Psoas muscle (tissue), 8 donors: ENCODE results near the gene C1orf116. TPM values are rescaled to one million over a fixed set of nuclear protein-coding genes. Genes with fewer than 3 reads are reported as not detected.

Source experiments
- ATAC-seq, 4 donors: fragments of 200-7000 bp; cut with Tn5 transposase; one replicate each; pipeline ENCODE4 v1.9.1; 2020; ENCODE audit warnings: moderate library complexity in 3 of 4, mild to moderate bottlenecking in 2 of 4
- DNase-seq, 2 donors: peaks; one replicate each; pipeline ENCODE4 v3.0.0-alpha.2; 2020
- H3K27ac ChIP-seq: fragments of 200-600 bp; one replicate; pipeline ENCODE4 v1.8.0; 2022
- H3K27me3 ChIP-seq, 3 donors: fragments of 200-600 bp in 1 of 3; one replicate each; pipeline versions ENCODE4 v1.6.1 to v1.8.0; 2013 to 2022; ENCODE audit warnings: low read length in 2 of 3, mild to moderate bottlenecking in 2 of 3, moderate library complexity in 1 of 3; ENCODE audit not compliant: insufficient read depth in 3 of 3
- H3K36me3 ChIP-seq, 2 donors: fragments of 200-600 bp in 1 of 2; one replicate each; pipeline versions ENCODE4 v1.6.1 to v1.8.0; 2013 to 2022; ENCODE audit warnings: low read depth in 1 of 2, mild to moderate bottlenecking in 1 of 2, moderate library complexity in 1 of 2; ENCODE audit not compliant: insufficient read depth in 1 of 2
- H3K4me1 ChIP-seq: fragments of 200-600 bp; one replicate; pipeline ENCODE4 v1.8.0; 2022
- H3K4me3 ChIP-seq: fragments of 200-600 bp; one replicate; pipeline ENCODE4 v1.8.0; 2022; ENCODE audit warnings: mild to moderate bottlenecking
- H3K9me3 ChIP-seq: fragments of 200-600 bp; one replicate; pipeline ENCODE4 v1.8.0; 2022
- WGBS, 3 donors: extraction: QIAGEN DNeasy Blood & Tissue Kit; methylation state at CpG; one replicate each; pipeline versions ENCODE4 v1.1.6 to v1.1.7; 2013; 5-methylcytosine and 5-hydroxymethylcytosine counted together
- intact Hi-C, 2 donors: fragments of 100-400 bp; cut with DNase I; formaldehyde crosslinking; loops; one replicate each; pipeline versions ENCODE4 v1.11.0 to v1.14.2; 2022
- polyA plus RNA-seq, 3 donors: library from polyadenylated mRNA; stranded (reverse); fragments of 200-250 nt; gene quantifications; one replicate each; pipeline ENCODE4 v1.2.3, GENCODE V29; 2013
- total RNA-seq, 4 donors: library from RNA; stranded (reverse); fragmentation: NEBNext Ultra II Directional in 2 of 4; extraction: Animal tissue kit (Norgen Biotek cat#: 25700) in 2 of 4; gene quantifications; one replicate each; pipeline versions ENCODE4 v1.2.1 to v1.2.4, GENCODE V29; 2021 to 2023
- TF ChIP-seq, protein P1 (sequence below): fragments of 200-600 bp; IDR thresholded peaks from one replicate; pipeline ENCODE4 v1.8.0; 2022; ENCODE audit warnings: antibody characterized with exemption
- donor health status: healthy with polysubstance abuse.
- donor health status: DM: no; HTN: no; CAD: no; lungs with moderate emphysema.
- donor health status: Bipolar disorder and iron deficiency.
- donor health status: healthy.
- donor health status: DM: yes; HTN: yes; CAD: no.
- donor health status: DM: no; HTN: no; CAD: no.
- donor health status: DM: no; HTN: no; CAD: no.
- donor health status: DM: yes; HTN: yes; CAD: no.

Gene C1orf116
- total and polyA plus RNA-seq, 7 donors, result 0.12 to 1.4 (median 0.35) TPM

DNA sequence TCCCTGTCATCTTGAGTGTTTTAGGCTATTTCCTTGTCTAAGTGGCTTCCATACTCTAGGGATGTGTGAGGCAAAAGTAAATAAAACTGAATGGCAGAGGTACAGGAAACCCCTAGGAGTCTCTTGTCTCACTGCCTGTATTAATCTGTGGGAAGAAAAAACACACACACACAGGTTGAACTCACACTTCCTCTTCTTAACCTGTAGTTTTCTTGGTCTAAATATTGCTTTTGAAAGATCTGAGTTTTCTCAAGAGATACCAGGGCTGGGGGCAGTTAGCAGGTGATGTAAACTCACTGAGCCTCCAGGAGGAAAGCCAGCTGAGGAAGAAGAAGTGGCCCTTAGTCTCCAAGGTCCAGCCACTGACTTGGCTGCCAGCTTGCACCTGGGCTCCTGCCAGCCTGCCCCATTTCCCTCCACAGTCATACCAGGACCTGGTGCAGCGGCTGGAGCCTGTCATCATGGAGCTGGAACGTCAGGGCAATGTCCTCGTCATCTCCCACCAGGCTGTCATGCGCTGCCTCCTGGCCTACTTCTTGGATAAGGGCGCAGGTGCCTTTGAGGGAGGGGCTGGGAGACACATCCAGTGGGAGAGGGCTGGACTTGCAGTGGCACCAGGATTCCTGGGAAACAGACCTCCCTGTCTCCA lies 37.4 kb upstream of the C1orf116 start:
- no peaks in the 10 kb centered on the region for H3K27me3 ChIP-seq
- TF ChIP-seq, protein P1, sequence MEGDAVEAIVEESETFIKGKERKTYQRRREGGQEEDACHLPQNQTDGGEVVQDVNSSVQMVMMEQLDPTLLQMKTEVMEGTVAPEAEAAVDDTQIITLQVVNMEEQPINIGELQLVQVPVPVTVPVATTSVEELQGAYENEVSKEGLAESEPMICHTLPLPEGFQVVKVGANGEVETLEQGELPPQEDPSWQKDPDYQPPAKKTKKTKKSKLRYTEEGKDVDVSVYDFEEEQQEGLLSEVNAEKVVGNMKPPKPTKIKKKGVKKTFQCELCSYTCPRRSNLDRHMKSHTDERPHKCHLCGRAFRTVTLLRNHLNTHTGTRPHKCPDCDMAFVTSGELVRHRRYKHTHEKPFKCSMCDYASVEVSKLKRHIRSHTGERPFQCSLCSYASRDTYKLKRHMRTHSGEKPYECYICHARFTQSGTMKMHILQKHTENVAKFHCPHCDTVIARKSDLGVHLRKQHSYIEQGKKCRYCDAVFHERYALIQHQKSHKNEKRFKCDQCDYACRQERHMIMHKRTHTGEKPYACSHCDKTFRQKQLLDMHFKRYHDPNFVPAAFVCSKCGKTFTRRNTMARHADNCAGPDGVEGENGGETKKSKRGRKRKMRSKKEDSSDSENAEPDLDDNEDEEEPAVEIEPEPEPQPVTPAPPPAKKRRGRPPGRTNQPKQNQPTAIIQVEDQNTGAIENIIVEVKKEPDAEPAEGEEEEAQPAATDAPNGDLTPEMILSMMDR, result no peak
- H3K4me1 ChIP-seq, result no peaks in the 10 kb centered on the region
- H3K4me3 ChIP-seq, result no peak overlapping the region
- peak in 3 of 4 donors; percentile 62 to 82 (median 64) for ATAC-seq
- peaks cover 7 to 90% of the 10 kb centered on the region in 2 donors for H3K36me3 ChIP-seq
- DNase-seq, result peak; percentile 44 to 49
- H3K9me3 ChIP-seq, result no peaks in the 10 kb centered on the region
- H3K27ac ChIP-seq, result no peak overlapping the region
- intact Hi-C loops, result no loop called here
- 80 to 87% (median 86%) methylated on average over 5 of the region's 5 CpGs for WGBS, 3 donors

DNA sequence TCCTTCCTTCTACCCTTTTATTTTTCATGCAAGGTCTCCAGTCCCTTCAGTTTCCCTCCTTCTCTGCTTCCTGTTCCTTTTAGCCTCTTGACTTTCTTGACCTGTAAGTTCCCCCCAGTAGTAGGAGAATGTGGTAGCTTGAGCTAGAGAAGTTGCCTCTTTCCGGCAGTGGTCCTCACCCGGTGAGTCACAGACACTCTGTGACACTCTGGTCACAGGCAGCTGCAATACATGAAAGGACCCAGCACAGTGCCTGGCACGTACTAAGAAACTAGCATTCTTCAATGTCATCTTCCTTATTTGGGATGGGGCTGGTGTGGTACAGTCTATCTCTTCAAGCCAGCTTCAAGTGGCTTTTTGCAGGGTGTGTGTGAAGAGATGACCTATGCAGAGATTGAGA lies 36.5 kb upstream of the C1orf116 start:
- TF ChIP-seq, protein P1, result no peak
- DNase-seq (no peak), ATAC-seq (peak in 3 of 4 donors; percentile 20 to 55 (median 33))
- Histone ChIP-seq H3K4me1 (no peaks in the 10 kb centered on the region), H3K9me3 (no peaks in the 10 kb centered on the region), H3K4me3 (no peak overlapping the region), H3K27ac (no peak overlapping the region), H3K36me3 (peaks cover 7 to 90% of the 10 kb centered on the region in 2 donors), H3K27me3 (no peaks in the 10 kb centered on the region)
- 83 to 91% (median 86%) methylated on average over 3 of the region's 3 CpGs for WGBS, 3 donors
- intact Hi-C loops, result no loop called here

DNA sequence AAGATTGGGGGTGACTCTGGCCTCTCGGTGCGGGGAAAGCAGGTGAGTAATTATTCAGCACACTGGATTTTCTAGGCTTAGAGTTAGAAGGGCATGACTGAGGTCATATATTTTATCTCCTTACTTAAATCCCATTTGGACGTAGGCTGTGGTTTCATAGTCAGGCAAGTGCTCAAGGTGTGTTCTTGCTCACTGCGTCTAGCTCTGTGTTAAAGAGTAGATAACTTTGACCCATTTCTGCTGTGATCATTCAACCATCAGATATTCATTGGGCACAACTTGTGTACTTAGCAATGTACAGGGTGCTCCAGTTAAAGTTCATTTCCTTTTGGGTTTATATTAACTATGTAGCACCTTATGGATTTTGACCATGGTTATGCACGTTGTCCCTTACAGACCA lies 35.1 kb upstream of the C1orf116 start:
- Histone ChIP-seq H3K27me3 (no peaks in the 10 kb centered on the region), H3K4me1 (no peaks in the 10 kb centered on the region), H3K4me3 (no peak overlapping the region), H3K27ac (no peak overlapping the region), H3K9me3 (no peaks in the 10 kb centered on the region), H3K36me3 (peaks cover 7 to 90% of the 10 kb centered on the region in 2 donors)
- 70 to 82% (median 78%) methylated on average over 5 of the region's 5 CpGs for WGBS, 3 donors
- ATAC-seq, result no peak
- intact Hi-C loops, result no loop called here
- no peak for DNase-seq
- TF ChIP-seq, protein P1, result no peak

DNA sequence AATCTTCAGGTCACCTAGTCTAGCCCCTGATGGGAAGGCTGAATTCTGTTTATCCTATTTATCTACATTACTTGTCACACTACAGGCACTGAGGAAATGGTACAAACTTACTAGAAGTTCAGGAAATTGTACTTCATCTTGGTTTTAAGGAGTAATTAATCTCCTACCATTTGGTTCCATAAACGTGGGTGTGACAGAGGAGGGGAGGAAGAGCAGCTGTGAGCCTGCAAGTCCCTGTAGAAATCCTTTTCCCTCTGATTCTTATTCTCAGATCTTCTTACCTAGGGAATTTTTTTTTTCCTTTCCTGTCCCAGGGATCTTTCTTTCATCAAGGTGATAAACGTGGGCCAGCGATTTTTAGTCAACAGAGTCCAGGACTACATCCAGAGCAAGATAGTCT lies 34.6 kb upstream of the C1orf116 start:
- WGBS, 3 donors, result 52 to 60% (median 57%) methylated on average over 3 of the region's 3 CpGs
- Histone ChIP-seq H3K4me1 (no peaks in the 10 kb centered on the region), H3K4me3 (no peak overlapping the region), H3K36me3 (peaks cover 7 to 90% of the 10 kb centered on the region in 2 donors), H3K27me3 (no peaks in the 10 kb centered on the region), H3K9me3 (no peaks in the 10 kb centered on the region), H3K27ac (no peak overlapping the region)
- no peak for DNase-seq
- TF ChIP-seq, protein P1, result no peak
- intact Hi-C loops, result no loop called here
- ATAC-seq, result no peak

DNA sequence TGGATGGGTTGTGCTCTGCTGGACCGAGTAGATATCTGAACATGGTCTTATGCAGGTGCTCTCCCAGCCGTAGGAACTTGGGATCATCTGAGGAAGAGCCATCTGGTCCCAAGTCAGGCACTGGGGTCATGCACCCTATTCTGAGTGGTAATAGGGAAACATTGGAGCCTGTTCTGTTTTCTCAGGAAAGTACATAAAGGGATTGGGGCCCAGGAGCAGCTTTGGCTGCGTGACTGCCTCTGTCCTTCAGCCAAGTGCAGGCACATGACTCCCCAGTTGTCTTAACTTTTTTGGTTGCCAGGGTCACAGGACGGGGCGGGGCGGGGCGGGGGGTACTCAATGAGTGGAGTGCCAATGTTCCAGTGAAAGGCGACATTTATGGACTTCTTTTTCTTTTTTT lies 32.0 kb upstream of the C1orf116 start:
- H3K9me3 ChIP-seq, result no peaks in the 10 kb centered on the region
- TF ChIP-seq, protein P1, result no peak
- H3K4me3 ChIP-seq, result no peak overlapping the region
- 39 to 68% (median 48%) methylated on average over 8 of the region's 8 CpGs for WGBS, 3 donors
- no peaks in the 10 kb centered on the region for H3K4me1 ChIP-seq
- no peak overlapping the region for H3K27ac ChIP-seq
- ATAC-seq (peak; percentile 38 to 75 (median 53)), DNase-seq (no peak)
- no peaks in the 10 kb centered on the region for H3K27me3 ChIP-seq
- H3K36me3 ChIP-seq, result peaks cover 9 to 82% of the 10 kb centered on the region in 2 donors
- intact Hi-C loops, result no loop called here
